HAP-1 (cell line): Measurements from ENCODE around the gene ATXN1.
A peak's percentile ranks its signal among the peaks of the same experiment; 100 is the strongest.
"Not testable (repeated sequence)": the region's sequence is repeated elsewhere in the genome, so short reads cannot be mapped to it uniquely, and the experiment has no call there.

Source experiments
- DNase-seq, 2 experiments: peaks; one replicate each; pipeline ENCODE4 v3.0.0-alpha.2; 2016 to 2020; ENCODE audit warnings: low spot score in 2 of 2
- H3K27me3 ChIP-seq: fragments of 250-450 bp; sonication (Bioruptor Pico); 2 replicates; pipeline ENCODE4 v1.5.1; 2020; ENCODE audit warnings: low read depth, mild to moderate bottlenecking, moderate library complexity
- H3K36me3 ChIP-seq: fragments of 250-450 bp; sonication (Bioruptor Pico); replicated peaks from 2 replicates; pipeline ENCODE4 v1.5.1; 2020; ENCODE audit warnings: mild to moderate bottlenecking
- H3K4me1 ChIP-seq: fragments of 250-450 bp; sonication (Bioruptor Pico); 2 replicates; pipeline ENCODE4 v1.5.1; 2020; ENCODE audit warnings: mild to moderate bottlenecking
- H3K4me3 ChIP-seq: fragments of 250-450 bp; sonication (Bioruptor Pico); 2 replicates; pipeline ENCODE4 v1.5.1; 2020; ENCODE audit warnings: mild to moderate bottlenecking, moderate library complexity
- H3K9me3 ChIP-seq: fragments of 250-450 bp; sonication (Bioruptor Pico); 2 replicates; pipeline ENCODE4 v1.5.1; 2020; ENCODE audit warnings: mild to moderate bottlenecking, moderate library complexity
- in situ Hi-C: fragments of 300-500 bp; cut with MboI; formaldehyde crosslinking; loops from 3 replicates; pipeline ENCODE4 v1.14.3; 2020; ENCODE audit warnings: low sequenced_read_pairs, inconsistent platforms, mixed read lengths

Gene ATXN1

GRCh38 chr6:16706911-16707783, 54.1 kb downstream of the ATXN1 start:
- in situ Hi-C loops: no loop called here
- no peaks in the 10 kb centered on the region for H3K4me1 ChIP-seq
- DNase-seq: no peak

GRCh38 chr6:16706491-16706890, 54.8 kb downstream of the ATXN1 start:
- in situ Hi-C loops, H3K4me1 ChIP-seq, H3K4me3 ChIP-seq, H3K27me3 ChIP-seq, DNase-seq, H3K36me3 ChIP-seq, H3K9me3 ChIP-seq: not testable (repeated sequence)

More at GRCh38 chr6:16706911-16707783, 54.1 kb downstream of the ATXN1 start:
- Histone ChIP-seq H3K27me3 (no peaks in the 10 kb centered on the region), H3K4me3 (no peak overlapping the region), H3K36me3 (no peaks in the 10 kb centered on the region), H3K9me3 (no peaks in the 10 kb centered on the region)

- in situ Hi-C loops: no loop called here
- DNase-seq: no peak
Observed at GRCh38 chr6:16706029-16706428, 55.2 kb downstream of the ATXN1 start.

GRCh38 chr6:16705081-16705993, 55.9 kb downstream of the ATXN1 start:
- in situ Hi-C loops: no loop called here
- H3K9me3 ChIP-seq: no peaks in the 10 kb centered on the region
- H3K27me3 ChIP-seq: no peaks in the 10 kb centered on the region
- no peaks in the 10 kb centered on the region for H3K36me3 ChIP-seq
- DNase-seq: no peak
- H3K4me3 ChIP-seq: no peak overlapping the region
- H3K4me1 ChIP-seq: no peaks in the 10 kb centered on the region

More at GRCh38 chr6:16706029-16706428, 55.2 kb downstream of the ATXN1 start:
- H3K36me3 ChIP-seq: no peaks in the 10 kb centered on the region
- no peak overlapping the region for H3K4me3 ChIP-seq
- no peaks in the 10 kb centered on the region for H3K4me1 ChIP-seq
- H3K9me3 ChIP-seq: no peaks in the 10 kb centered on the region
- H3K27me3 ChIP-seq: no peaks in the 10 kb centered on the region

GRCh38 chr6:16704401-16705045, 56.7 kb downstream of the ATXN1 start:
- DNase-seq: no peak
- H3K4me3 ChIP-seq: no peak overlapping the region
- no peaks in the 10 kb centered on the region for H3K4me1 ChIP-seq
- no peaks in the 10 kb centered on the region for H3K27me3 ChIP-seq
- no peaks in the 10 kb centered on the region for H3K36me3 ChIP-seq
- in situ Hi-C loops: no loop called here
- no peaks in the 10 kb centered on the region for H3K9me3 ChIP-seq

- DNase-seq, in situ Hi-C loops, H3K4me3 ChIP-seq, H3K27me3 ChIP-seq, H3K36me3 ChIP-seq, H3K9me3 ChIP-seq: not testable (repeated sequence)
- peaks cover 13% of the 10 kb centered on the region for H3K4me1 ChIP-seq
Observed at GRCh38 chr6:16702627-16703378, 58.5 kb downstream of the ATXN1 start.

GRCh38 chr6:16700916-16701234, 60.4 kb downstream of the ATXN1 start:
- peaks cover 20% of the 10 kb centered on the region for H3K4me1 ChIP-seq

GRCh38 chr6:16700202-16700915, 60.9 kb downstream of the ATXN1 start:
- Histone ChIP-seq H3K9me3 (no peaks in the 10 kb centered on the region), H3K4me3 (no peak overlapping the region), H3K36me3 (no peaks in the 10 kb centered on the region), H3K4me1 (peaks cover 20% of the 10 kb centered on the region), H3K27me3 (no peaks in the 10 kb centered on the region)
- DNase-seq: no peak
- in situ Hi-C loops: no loop called here

More at GRCh38 chr6:16700916-16701234, 60.4 kb downstream of the ATXN1 start:
- H3K27me3 ChIP-seq: no peaks in the 10 kb centered on the region
- no peak overlapping the region for H3K4me3 ChIP-seq
- H3K9me3 ChIP-seq: no peaks in the 10 kb centered on the region
- in situ Hi-C loops: no loop called here
- no peaks in the 10 kb centered on the region for H3K36me3 ChIP-seq
- DNase-seq: no peak

- in situ Hi-C loops: no loop called here
Observed at GRCh38 chr6:16698997-16699868, 62.0 kb downstream of the ATXN1 start.

GRCh38 chr6:16698162-16698533, 63.1 kb downstream of the ATXN1 start:
- no peaks in the 10 kb centered on the region for H3K36me3 ChIP-seq
- no peaks in the 10 kb centered on the region for H3K9me3 ChIP-seq
- peaks cover 20% of the 10 kb centered on the region for H3K4me1 ChIP-seq
- in situ Hi-C loops: no loop called here
- no peaks in the 10 kb centered on the region for H3K27me3 ChIP-seq
- peak; percentile 36 to 77 for DNase-seq
- H3K4me3 ChIP-seq: no peak overlapping the region

More at GRCh38 chr6:16698997-16699868, 62.0 kb downstream of the ATXN1 start:
- Histone ChIP-seq H3K4me3 (no peak overlapping the region), H3K4me1 (peaks cover 20% of the 10 kb centered on the region), H3K9me3 (no peaks in the 10 kb centered on the region), H3K36me3 (no peaks in the 10 kb centered on the region), H3K27me3 (no peaks in the 10 kb centered on the region)
- DNase-seq: no peak

GRCh38 chr6:16697437-16698161, 63.7 kb downstream of the ATXN1 start:
- no peak overlapping the region for H3K4me3 ChIP-seq
- H3K27me3 ChIP-seq: no peaks in the 10 kb centered on the region
- DNase-seq: peak in 1 of 2 experiments; percentile 33
- H3K36me3 ChIP-seq: no peaks in the 10 kb centered on the region
- in situ Hi-C loops: no loop called here
- H3K9me3 ChIP-seq: no peaks in the 10 kb centered on the region
- H3K4me1 ChIP-seq: peaks cover 20% of the 10 kb centered on the region
